Measurements from ENCODE around the gene CLDN9.

GRCh38 chr16:3012828-3013420 lies at the start of gene CLDN9:
- TF ChIP-seq, protein P1, sequence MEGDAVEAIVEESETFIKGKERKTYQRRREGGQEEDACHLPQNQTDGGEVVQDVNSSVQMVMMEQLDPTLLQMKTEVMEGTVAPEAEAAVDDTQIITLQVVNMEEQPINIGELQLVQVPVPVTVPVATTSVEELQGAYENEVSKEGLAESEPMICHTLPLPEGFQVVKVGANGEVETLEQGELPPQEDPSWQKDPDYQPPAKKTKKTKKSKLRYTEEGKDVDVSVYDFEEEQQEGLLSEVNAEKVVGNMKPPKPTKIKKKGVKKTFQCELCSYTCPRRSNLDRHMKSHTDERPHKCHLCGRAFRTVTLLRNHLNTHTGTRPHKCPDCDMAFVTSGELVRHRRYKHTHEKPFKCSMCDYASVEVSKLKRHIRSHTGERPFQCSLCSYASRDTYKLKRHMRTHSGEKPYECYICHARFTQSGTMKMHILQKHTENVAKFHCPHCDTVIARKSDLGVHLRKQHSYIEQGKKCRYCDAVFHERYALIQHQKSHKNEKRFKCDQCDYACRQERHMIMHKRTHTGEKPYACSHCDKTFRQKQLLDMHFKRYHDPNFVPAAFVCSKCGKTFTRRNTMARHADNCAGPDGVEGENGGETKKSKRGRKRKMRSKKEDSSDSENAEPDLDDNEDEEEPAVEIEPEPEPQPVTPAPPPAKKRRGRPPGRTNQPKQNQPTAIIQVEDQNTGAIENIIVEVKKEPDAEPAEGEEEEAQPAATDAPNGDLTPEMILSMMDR (IDR thresholded peaks at IDR 0.05) = no peak
- TF ChIP-seq POLR2A (IDR thresholded peaks at IDR 0.05) = no peak
- no peak for TF ChIP-seq POLR2AphosphoS5 (IDR thresholded peaks at IDR 0.05)
